Measurements from ENCODE around the gene NGDN.
"Not testable (repeated sequence)": the region's sequence is repeated elsewhere in the genome, so short reads cannot be mapped to it uniquely, and the experiment has no call there.

NGDN gene

GRCh38 chr14:23439107-23439835, 30.2 kb upstream of the NGDN start:
- DNase-seq: no peak

GRCh38 chr14:23441076-23441475, 28.4 kb upstream of the NGDN start:
- DNase-seq: no peak

GRCh38 chr14:23442721-23443356, 26.7 kb upstream of the NGDN start:
- no peak for DNase-seq

GRCh38 chr14:23443411-23443812, 26.1 kb upstream of the NGDN start:
- no peak for DNase-seq

- no peak for DNase-seq
Observed at GRCh38 chr14:23443881-23444280, 25.6 kb upstream of the NGDN start.

- DNase-seq: no peak
Observed at GRCh38 chr14:23444314-23444713, 25.2 kb upstream of the NGDN start.

GRCh38 chr14:23445773-23446172, 23.7 kb upstream of the NGDN start:
- DNase-seq: no peak

- no peak for DNase-seq
Observed at GRCh38 chr14:23446291-23446851, 23.1 kb upstream of the NGDN start.

GRCh38 chr14:23447361-23448350, 21.8 kb upstream of the NGDN start:
- no peak for DNase-seq

- DNase-seq: no peak
Observed at GRCh38 chr14:23449314-23449713, 20.2 kb upstream of the NGDN start.

- no peak for DNase-seq
Observed at GRCh38 chr14:23450379-23450778, 19.1 kb upstream of the NGDN start.

GRCh38 chr14:23452237-23452636, 17.3 kb upstream of the NGDN start:
- no peak for DNase-seq

GRCh38 chr14:23454445-23454856, 15.1 kb upstream of the NGDN start:
- DNase-seq: no peak

GRCh38 chr14:23456883-23457586, 12.5 kb upstream of the NGDN start:
- DNase-seq: not testable (repeated sequence)

- no peak for DNase-seq
Observed at GRCh38 chr14:23457587-23458445, 11.7 kb upstream of the NGDN start.

- DNase-seq: no peak
Observed at GRCh38 chr14:23460960-23461359, 8.5 kb upstream of the NGDN start.

- DNase-seq: no peak
Observed at GRCh38 chr14:23464700-23465099, 4.8 kb upstream of the NGDN start.

- DNase-seq: no peak
Observed at GRCh38 chr14:23465261-23465660, 4.2 kb upstream of the NGDN start.

- DNase-seq: peak in 1 of 2 experiments; percentile 53
Observed at GRCh38 chr14:23468704-23469126, 788 bp upstream of the NGDN start.

GRCh38 chr14:23469906-23470403, 452 bp downstream of the NGDN start:
- no peak for DNase-seq

GRCh38 chr14:23470947-23471346, 1.4 kb downstream of the NGDN start:
- DNase-seq: no peak
